Measurements from ENCODE around the gene NCOA7.

- TF ChIP-seq GATA2 (IDR thresholded peaks at IDR 0.05; ENCODE audit: low read depth, low read length) (no peak), GATA3 (IDR thresholded peaks at IDR 0.05; ENCODE audit: low read depth, low read length) (no peak)
These were observed 4.5 kb downstream of the NCOA7 start for GRCh38 chr6:125795301-125795700.

All from SH-SY5Y (cell line).